GM18502 (cell line): ENCODE data around the gene MBNL2.
A peak's percentile ranks its signal among the peaks of the same experiment; 100 is the strongest.
"Not testable (repeated sequence)": the region's sequence is repeated elsewhere in the genome, so short reads cannot be mapped to it uniquely, and the experiment has no call there.

Experiments used
- ATAC-seq: cut with Tn5 transposase; IDR thresholded peaks from one replicate; pipeline ENCODE4 v1.9.1; 2021; ENCODE audit warnings: mild to moderate bottlenecking; ENCODE audit not compliant: unreplicated experiment, poor library complexity

Gene MBNL2

GRCh38 chr13:97339019-97339987 lies 117.2 kb downstream of the MBNL2 start:
- no peak for ATAC-seq

DNA sequence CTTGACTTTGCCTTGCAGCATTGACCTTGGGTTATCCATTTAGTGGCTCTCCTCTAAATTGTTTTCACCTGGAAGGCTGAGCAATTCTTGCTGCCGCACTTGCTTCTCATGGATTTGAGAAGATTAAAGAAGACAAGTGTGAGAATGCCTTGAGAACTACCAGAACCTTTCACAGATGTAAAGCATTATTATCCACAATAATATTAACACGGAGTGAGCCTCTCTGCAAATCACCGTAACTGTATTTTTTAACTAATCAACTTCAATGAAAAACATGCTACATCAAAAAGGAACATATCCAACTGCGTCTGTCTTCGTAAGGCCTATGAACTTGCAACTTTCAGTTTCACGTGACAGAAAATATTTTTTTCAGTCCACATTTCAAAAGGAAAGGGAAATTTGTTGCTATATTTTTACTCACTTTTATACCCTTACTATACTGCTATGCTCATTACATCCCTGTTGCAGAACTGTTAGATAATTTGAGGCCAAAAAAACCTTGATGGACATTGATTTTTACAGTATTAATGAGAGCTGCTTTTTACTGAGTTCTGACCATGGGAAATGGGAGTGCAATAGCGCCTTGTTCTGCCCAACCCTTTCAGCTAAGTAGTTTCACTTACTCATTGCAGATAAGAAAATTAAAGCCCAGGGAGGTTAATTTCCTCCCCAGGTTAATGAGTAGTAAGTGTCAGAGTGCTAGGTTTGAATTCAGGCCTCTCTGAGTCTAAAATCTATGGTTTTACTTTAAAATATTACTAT lies 118.0 kb downstream of the MBNL2 start:
- no peak for ATAC-seq

DNA sequence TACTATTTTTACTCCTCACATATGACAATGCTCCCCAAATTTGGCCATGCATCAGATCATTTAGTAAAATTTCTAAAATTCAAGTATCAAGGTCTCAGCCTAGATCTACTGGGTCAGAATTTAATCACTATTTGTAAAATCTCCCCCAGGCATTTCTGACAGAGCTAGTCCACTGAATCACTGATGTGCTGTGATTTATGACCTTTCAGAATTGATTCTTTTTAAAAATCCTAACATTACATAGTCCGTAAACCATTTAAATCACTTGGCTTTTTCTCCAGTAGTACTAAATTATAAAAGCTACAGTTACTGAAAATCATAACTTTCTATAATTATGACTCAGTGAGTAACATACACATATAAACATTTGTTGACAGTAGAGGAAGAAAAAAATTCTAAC lies 119.0 kb downstream of the MBNL2 start:
- no peak for ATAC-seq

DNA sequence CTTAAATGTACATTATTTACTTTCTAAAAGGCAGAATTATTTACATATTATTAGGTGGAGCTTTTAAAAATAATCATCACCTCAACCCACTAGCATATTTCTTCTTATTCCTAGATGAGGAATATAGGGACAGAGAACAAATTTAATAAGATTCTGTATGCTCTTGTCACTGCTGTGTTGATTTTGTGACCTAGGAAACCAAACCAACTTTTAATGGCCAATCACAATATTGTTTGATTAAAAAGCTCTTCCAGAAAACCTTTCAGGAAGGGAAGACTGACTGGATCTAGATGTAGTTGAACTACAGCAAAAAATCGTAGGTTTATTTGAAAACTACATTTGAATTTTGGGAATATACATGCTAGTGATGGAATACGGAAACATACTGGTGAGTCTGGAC lies 120.0 kb downstream of the MBNL2 start:
- no peak for ATAC-seq

GRCh38 chr13:97342936-97343335 lies 120.8 kb downstream of the MBNL2 start:
- no peak for ATAC-seq

DNA sequence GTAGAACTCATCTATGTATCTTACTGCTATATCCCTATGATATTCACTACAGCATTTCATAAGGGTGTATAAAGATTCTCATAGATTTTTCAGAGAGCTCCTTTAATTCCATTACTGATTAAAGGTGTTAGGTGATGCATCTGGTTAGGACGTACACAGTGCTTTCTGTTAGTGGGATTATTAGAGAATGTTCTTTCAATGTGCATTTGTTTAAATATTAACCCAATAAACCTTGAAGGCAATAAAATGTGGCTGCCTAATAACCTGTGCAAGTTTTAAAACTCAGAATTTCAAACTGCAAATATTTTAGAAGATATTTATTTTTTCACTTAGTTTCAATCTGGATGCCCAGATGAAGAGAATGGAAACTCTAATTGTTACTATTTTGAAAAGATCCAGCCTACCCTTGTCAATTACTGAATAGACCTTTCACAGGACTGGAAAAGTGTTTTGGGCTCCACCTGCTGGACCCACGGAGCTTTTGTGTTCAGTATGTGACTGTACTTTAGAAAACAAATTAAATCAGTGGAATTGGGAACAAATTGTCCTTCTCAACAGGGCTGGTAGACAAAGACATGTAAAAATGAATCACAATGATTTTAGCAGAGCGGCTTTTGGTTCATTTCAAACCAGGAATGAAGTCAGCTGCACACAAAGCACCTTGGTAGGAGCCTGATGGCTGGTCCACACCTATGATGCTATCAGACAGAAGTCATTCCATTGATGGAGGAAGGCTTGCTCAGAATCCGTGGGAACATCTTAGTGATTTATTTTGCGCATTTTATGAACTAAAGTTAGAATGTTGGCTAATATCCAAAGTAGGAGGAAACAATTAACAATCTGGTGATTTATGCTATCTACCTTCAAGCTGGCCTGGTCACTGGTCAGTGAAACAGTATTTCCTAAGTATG lies 122.4 kb downstream of the MBNL2 start:
- ATAC-seq: peak; percentile 86

DNA sequence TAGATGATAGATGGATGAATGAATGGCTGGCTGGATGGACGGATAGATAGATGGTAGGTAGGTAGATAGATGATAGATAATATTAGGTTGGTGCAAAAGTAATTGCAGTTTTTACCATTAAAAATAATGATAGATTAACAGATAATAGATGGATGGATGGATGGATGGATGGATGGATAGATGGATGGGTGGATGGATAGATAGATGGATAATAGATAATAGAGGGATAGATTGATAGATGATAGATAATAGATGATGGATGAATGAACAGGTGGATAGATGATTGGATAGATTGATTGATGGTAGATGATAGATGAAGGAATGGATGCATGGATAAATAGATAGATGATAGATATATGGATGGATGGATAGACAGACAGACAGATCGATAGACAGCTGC lies 124.0 kb downstream of the MBNL2 start:
- no peak for ATAC-seq

GRCh38 chr13:97346561-97347254 lies 124.6 kb downstream of the MBNL2 start:
- no peak for ATAC-seq

DNA sequence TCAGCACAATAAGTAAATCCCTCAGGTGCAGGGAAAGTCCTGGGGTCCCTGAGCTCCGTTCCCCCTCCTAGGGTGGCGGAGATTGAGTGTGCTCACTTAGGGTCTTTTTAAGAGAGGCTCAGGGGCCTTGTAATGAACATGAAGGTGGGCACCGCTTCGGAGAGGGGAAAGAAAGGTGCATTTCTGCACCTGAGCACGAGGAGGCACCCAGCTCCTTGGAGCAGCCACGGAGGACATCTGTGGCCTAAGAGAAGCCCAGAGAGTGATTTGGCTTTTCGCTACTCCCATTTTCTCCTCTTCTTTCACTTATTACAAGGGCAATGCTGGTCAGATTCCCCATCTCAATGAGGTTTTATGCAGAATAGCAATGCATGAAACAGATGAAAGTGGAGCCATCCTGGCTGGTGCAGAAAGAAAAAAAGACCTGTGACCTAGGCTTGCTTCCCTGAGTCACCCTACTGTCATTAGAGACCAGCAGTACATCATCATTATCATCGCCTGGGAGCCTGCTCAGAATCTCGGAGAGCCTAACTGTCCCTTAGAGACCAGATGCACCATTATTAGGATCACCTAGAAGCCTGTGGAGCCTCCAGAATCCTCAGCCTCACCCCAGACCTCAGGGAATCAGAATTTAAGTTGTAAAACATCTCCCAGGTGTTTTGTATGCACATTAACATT lies 125.3 kb downstream of the MBNL2 start:
- ATAC-seq: no peak

DNA sequence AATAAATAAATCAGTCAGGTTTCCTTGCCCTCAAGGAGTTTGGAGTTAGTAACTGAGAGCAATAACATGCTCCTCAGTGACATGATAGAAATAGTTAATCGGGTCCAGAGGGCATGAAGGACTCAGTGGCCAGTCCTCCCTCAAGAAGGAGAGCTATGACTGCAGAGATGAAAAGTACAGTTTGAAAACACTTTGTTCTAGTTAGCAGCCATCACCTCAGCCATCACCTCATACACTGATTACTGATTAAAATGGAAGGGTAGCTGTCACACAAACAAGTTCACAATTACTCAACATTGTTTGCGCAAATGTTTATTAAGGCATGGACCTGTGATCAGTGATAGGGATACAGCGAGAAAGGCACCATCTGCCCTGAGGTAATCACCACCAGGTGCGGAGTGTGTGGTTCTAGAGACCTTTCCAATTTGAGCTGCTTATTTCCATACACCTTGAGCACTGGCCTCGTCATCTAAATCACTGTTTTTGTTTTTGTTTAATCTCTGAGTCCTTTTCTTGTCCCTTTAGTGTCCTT lies 126.5 kb downstream of the MBNL2 start:
- ATAC-seq: no peak

GRCh38 chr13:97352012-97352411 lies 129.9 kb downstream of the MBNL2 start:
- not testable (repeated sequence) for ATAC-seq

- ATAC-seq: no peak
Observed at GRCh38 chr13:97352815-97353214, 130.7 kb downstream of the MBNL2 start.

DNA sequence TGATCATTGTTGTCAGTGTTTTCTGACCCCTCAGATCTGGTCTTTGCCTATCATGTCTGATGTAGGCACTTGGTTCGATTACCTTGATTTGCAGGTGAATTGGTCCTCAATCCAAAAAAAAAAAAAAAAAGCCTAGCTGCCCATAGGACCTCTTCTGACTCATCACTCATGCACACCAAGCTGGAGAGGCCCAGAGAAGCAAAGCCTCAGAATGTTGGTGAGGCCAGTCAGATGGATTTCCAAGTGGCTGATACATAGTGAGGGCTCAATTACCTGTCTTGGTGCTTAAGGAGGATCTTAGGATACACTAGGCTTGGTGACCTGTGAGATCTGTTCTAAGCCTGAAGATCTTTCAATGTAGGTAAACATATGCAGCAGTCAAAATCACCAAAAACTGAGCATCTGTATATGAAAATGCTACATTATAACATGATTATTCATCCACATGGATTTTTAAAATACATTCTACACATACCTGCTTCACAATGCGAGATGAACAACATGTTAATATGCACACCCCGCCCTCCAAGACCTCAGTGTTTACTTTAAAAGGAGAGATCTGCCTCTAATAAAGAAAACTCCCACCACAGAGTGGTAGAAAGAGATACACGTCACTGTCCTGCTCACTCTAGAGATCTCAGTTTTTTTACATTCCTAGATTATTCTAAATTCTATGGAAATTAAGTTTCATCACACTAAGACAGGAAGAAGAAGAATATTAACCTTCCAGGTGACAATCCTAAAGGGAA lies 132.0 kb downstream of the MBNL2 start:
- ATAC-seq: no peak

DNA sequence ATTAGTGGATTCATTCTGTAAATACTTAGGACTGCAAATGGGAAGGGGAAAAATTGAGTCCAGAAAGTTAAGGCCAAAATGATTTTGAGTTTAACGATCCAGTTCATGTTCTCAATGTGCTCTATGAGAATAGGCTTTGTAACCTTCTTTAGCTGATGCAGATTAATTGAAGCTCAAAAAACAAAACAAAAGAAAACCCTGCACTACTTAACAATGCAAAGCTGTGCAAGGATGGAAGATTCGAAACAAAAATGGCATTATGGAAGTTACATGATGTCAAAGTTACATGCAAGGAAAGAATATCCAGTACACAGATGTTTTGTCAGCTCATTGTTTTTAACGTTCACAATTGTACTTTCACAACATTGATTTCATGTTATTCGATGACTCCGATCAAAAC lies 132.7 kb downstream of the MBNL2 start:
- ATAC-seq: no peak

DNA sequence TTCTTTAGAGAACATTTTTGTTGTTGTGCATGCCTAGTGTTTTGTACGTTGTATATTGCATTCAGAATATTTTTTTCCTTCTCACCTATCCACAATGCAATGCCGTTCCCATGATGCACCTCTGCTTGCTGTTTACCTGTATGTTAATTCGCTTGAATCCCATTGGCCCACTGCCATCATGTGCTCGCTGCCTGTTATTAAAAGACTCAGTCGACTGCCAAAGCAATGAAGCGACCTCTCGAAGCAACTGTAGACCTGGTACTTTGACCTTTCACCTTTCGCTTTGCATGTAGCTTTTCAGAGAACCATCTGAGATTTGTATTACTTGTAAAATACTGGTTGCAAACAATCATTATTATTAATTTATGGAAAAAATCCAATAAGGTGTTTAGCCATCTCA lies 134.5 kb downstream of the MBNL2 start:
- ATAC-seq: no peak

DNA sequence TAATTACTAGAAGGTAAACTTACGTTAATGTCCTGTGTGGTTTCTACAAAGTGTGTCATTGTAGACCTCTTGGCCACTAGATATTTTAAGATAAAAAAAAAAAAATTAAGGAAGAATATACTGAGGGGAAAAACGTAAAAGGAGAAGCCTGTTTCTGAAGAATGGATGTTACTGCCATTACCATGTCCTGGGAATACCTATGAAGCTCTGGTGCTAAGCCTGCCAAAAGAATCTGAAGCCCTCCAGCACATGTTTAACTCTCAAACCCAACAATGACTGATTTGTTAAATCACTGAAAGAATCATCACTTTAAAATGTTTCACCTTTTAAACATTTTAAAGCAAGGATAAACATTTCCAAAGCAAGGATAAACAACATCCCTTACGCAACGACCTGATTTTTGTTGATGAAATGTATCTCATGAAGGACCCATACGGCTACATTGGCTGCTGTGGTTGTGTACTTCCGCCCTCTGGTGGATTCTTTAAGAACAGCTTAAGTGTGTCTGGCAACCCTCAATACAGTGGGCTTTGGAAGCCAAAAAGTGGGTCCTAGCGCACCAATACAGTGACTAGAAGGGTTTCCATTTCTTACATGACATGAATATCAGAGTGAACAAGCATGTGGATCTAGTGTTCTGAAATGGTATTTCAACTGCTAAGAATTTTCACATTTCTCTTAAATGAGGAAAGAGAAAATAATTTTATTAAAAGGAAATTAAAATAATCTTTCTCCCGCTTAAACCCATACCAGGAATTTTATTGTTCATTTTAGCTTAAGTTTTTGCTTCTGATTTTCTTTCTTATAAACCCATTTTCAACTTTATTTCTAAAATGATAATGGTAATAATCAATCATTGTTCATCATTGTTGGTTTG lies 137.3 kb downstream of the MBNL2 start:
- peak; percentile 94 for ATAC-seq

GRCh38 chr13:97360610-97361009 lies 138.5 kb downstream of the MBNL2 start:
- no peak for ATAC-seq
